IPS DF 4.7 (cell line): Measurements from ENCODE around the gene DPY19L1.
"Not testable (repeated sequence)": the region's sequence is repeated elsewhere in the genome, so short reads cannot be mapped to it uniquely, and the experiment has no call there.

Experiments
- DNase-seq: peaks from one replicate; pipeline ENCODE4 v3.0.0-alpha.2; 2013; ENCODE audit warnings: low spot score; ENCODE audit errors: extremely low read depth

DPY19L1 gene

GRCh38 chr7:35037211-35037525, at the start of gene DPY19L1:
DPY19L1 (minus strand) TSS chr7:35037485; CDS start chr7:35037394, 91 bp downstream.
- no peak for DNase-seq

GRCh38 chr7:35079517-35079916, 42.2 kb upstream of the DPY19L1 start:
- DNase-seq, result not testable (repeated sequence)

- not testable (repeated sequence) for DNase-seq
Observed at GRCh38 chr7:35074008-35074407, 36.7 kb upstream of the DPY19L1 start.

GRCh38 chr7:35072950-35073827, 35.9 kb upstream of the DPY19L1 start:
- not testable (repeated sequence) for DNase-seq

- DNase-seq, result not testable (repeated sequence)
Observed at GRCh38 chr7:35069084-35069483, 31.8 kb upstream of the DPY19L1 start.

GRCh38 chr7:35065382-35065781, 28.1 kb upstream of the DPY19L1 start:
- DNase-seq, result not testable (repeated sequence)

- DNase-seq, result not testable (repeated sequence)
Observed at GRCh38 chr7:35058571-35058970, 21.3 kb upstream of the DPY19L1 start.

GRCh38 chr7:35057505-35058451, 20.5 kb upstream of the DPY19L1 start:
- DNase-seq, result not testable (repeated sequence)

GRCh38 chr7:35055733-35056132, 18.4 kb upstream of the DPY19L1 start:
- DNase-seq, result not testable (repeated sequence)

GRCh38 chr7:35053488-35054175, 16.3 kb upstream of the DPY19L1 start:
- not testable (repeated sequence) for DNase-seq

GRCh38 chr7:35048390-35048789, 11.1 kb upstream of the DPY19L1 start:
- DNase-seq, result not testable (repeated sequence)

GRCh38 chr7:35047912-35048305, 10.6 kb upstream of the DPY19L1 start:
- not testable (repeated sequence) for DNase-seq

GRCh38 chr7:35047263-35047911, 10.1 kb upstream of the DPY19L1 start:
- not testable (repeated sequence) for DNase-seq

- not testable (repeated sequence) for DNase-seq
Observed at GRCh38 chr7:35043301-35043700, 6.0 kb upstream of the DPY19L1 start.

GRCh38 chr7:35040906-35041305, 3.6 kb upstream of the DPY19L1 start:
- no peak for DNase-seq

GRCh38 chr7:35039343-35039742, 2.1 kb upstream of the DPY19L1 start:
- no peak for DNase-seq

- DNase-seq, result no peak
Observed at GRCh38 chr7:35038354-35038753, 1.1 kb upstream of the DPY19L1 start.

- no peak for DNase-seq
Observed at GRCh38 chr7:35037526-35038341, 449 bp upstream of the DPY19L1 start.

GRCh38 chr7:35036361-35037171, 719 bp downstream of the DPY19L1 start:
- no peak for DNase-seq
